HG03139 (cell line): Measurements from ENCODE around the gene GOLPH3.

Experiments used
- ATAC-seq: cut with Tn5 transposase; IDR thresholded peaks from one replicate; pipeline ENCODE4 v1.9.1; 2021; ENCODE audit not compliant: unreplicated experiment

Gene GOLPH3

GRCh38 chr5:32076699-32077695 is 97.1 kb downstream of the GOLPH3 start:
- no peak for ATAC-seq
